DND-41 (cell line): ENCODE results near the gene BTRC.

Experiments
- CTCF ChIP-seq: IDR thresholded peaks from 2 replicates; pipeline ENCODE4 v1.5.1; 2012; ENCODE audit warnings: borderline replicate concordance, low read length, moderate library complexity, mild to moderate bottlenecking; ENCODE audit not compliant: poor library complexity, severe bottlenecking; ENCODE audit errors: extremely low read depth
- EZH2 ChIP-seq: IDR thresholded peaks from 3 replicates; pipeline ENCODE4 v1.6.1; 2012; ENCODE audit warnings: borderline replicate concordance, low read depth, mild to moderate bottlenecking, moderate library complexity, low read length, inconsistent platforms; ENCODE audit not compliant: severe bottlenecking

- TF ChIP-seq CTCF, result peak; percentile 76
- no peak for TF ChIP-seq EZH2
These were observed 87.8 kb downstream of the BTRC start for GRCh38 chr10:101441541-101442455.
